HepG2 (cell line): Measurements from ENCODE around the gene SLC25A44. TPM values are rescaled to one million over a fixed set of nuclear protein-coding genes. Genes with fewer than 3 reads are reported as not detected.

Experiments used
- AKAP8 ChIP-seq: sonication (generic); formaldehyde crosslinking; IDR thresholded peaks from 2 replicates; pipeline ENCODE4 v1.5.1; 2020; ENCODE audit warnings: mild to moderate bottlenecking, missing genetic modification reagents
- GATA4 ChIP-seq: sonication (generic); IDR thresholded peaks from 2 replicates; pipeline ENCODE4 v1.6.1; 2016; ENCODE audit warnings: antibody characterized with exemption, low read depth, borderline replicate concordance
- HCFC1 ChIP-seq: fragments of 150-350 bp; IDR thresholded peaks from 2 replicates; pipeline ENCODE4 v1.6.1; 2014; ENCODE audit warnings: low read depth, low read length
- IRX3 ChIP-seq: sonication (generic); formaldehyde crosslinking; IDR thresholded peaks from 2 replicates; pipeline ENCODE4 v1.8.1; 2023; ENCODE audit warnings: mild to moderate bottlenecking, low read depth, missing genetic modification reagents, borderline replicate concordance
- MBD4 ChIP-seq: IDR thresholded peaks from 2 replicates; pipeline ENCODE4 v1.6.1; 2012; ENCODE audit warnings: low read length, inconsistent platforms, borderline replicate concordance
- NRL ChIP-seq: sonication (generic); formaldehyde crosslinking; IDR thresholded peaks from 2 replicates; pipeline ENCODE4 v1.5.0; 2020; ENCODE audit warnings: missing genetic modification reagents, mild to moderate bottlenecking, moderate library complexity, borderline replicate concordance
- PCBP2 ChIP-seq: fragments of 200-400 bp; formaldehyde crosslinking; optimal IDR thresholded peaks from 2 replicates; pipeline ENCODE3; 2018; ENCODE audit warnings: low read length, low read depth; ENCODE audit not compliant: poor library complexity, severe bottlenecking
- PHF21A ChIP-seq: sonication (generic); formaldehyde crosslinking; IDR thresholded peaks from 2 replicates; pipeline ENCODE4 v1.5.0; 2020; ENCODE audit warnings: mild to moderate bottlenecking, missing genetic modification reagents
- RBM22 ChIP-seq: fragments of 200-400 bp; formaldehyde crosslinking; optimal IDR thresholded peaks from 2 replicates; pipeline ENCODE3; 2017; ENCODE audit warnings: mild to moderate bottlenecking, low read length, moderate library complexity
- SETDB1 ChIP-seq: sonication (generic); formaldehyde crosslinking; IDR thresholded peaks from 2 replicates; pipeline ENCODE4 v1.5.1; 2020; ENCODE audit warnings: missing genetic modification reagents, mild to moderate bottlenecking, borderline replicate concordance
- SMARCE1 ChIP-seq: fragments of 450-650 bp; IDR thresholded peaks from 2 replicates; pipeline ENCODE4 v1.6.1; 2017; ENCODE audit warnings: borderline replicate concordance
- TGIF2 ChIP-seq: IDR thresholded peaks from 2 replicates; pipeline ENCODE4 v1.6.1; 2016; ENCODE audit warnings: control low read depth, missing compliant biosample characterization
- TMF1 ChIP-seq: sonication (generic); formaldehyde crosslinking; IDR thresholded peaks from 2 replicates; pipeline ENCODE4 v1.8.1; 2022; ENCODE audit warnings: low read depth, missing genetic modification reagents
- U2AF1 ChIP-seq: fragments of 200-400 bp; formaldehyde crosslinking; optimal IDR thresholded peaks from 2 replicates; pipeline ENCODE3; 2017; ENCODE audit warnings: mild to moderate bottlenecking, low read depth, low read length
- XRCC5 ChIP-seq: fragments of 200-400 bp; formaldehyde crosslinking; optimal IDR thresholded peaks from 2 replicates; pipeline ENCODE3; 2017; ENCODE audit warnings: mild to moderate bottlenecking, low read length
- ZFP36 ChIP-seq: fragments of 150-350 bp; IDR thresholded peaks from 2 replicates; pipeline ENCODE4 v1.6.1; 2018; ENCODE audit warnings: borderline replicate concordance, low read length, low read depth; ENCODE audit not compliant: partially characterized antibody
- ZNF143 ChIP-seq: sonication (generic); formaldehyde crosslinking; IDR thresholded peaks from 2 replicates; pipeline ENCODE4 v1.4.0; 2020; ENCODE audit warnings: missing genetic modification reagents
- ZNF260 ChIP-seq: sonication (generic); formaldehyde crosslinking; IDR thresholded peaks from 2 replicates; pipeline ENCODE4 v1.4.0; 2020; ENCODE audit warnings: missing genetic modification reagents, low read depth, mild to moderate bottlenecking, borderline replicate concordance
- ZNF3 ChIP-seq: IDR thresholded peaks from 2 replicates; pipeline ENCODE4 v1.7.0; 2017; ENCODE audit warnings: inconsistent platforms
- ZNF451 ChIP-seq: sonication (generic); formaldehyde crosslinking; IDR thresholded peaks from 2 replicates; pipeline ENCODE4 v1.5.0; 2020; ENCODE audit warnings: mild to moderate bottlenecking, missing genetic modification reagents
- ZNF547 ChIP-seq: sonication (generic); formaldehyde crosslinking; IDR thresholded peaks from 2 replicates; pipeline ENCODE4 v1.5.1; 2020; ENCODE audit warnings: mild to moderate bottlenecking, missing genetic modification reagents
- ZNF737 ChIP-seq: sonication (generic); formaldehyde crosslinking; IDR thresholded peaks from 2 replicates; pipeline ENCODE4 v1.5.0; 2020; ENCODE audit warnings: missing genetic modification reagents, mild to moderate bottlenecking, borderline replicate concordance
- polyA plus RNA-seq, 8 experiments: library from polyadenylated mRNA; depleted of rRNA in 3 of 8; stranded (reverse) in 7 of 8; unstranded in 1 of 8; fragments of >200 nt; fragmentation: Illumina TruSeq in 4 of 8; extraction: Trizol in 4 of 8; gene quantifications; 2 replicates each; pipeline versions ENCODE4 v1.2.1 to v1.2.3, GENCODE V29; 2011 to 2016; ENCODE audit warnings: low read depth in 4 of 8, missing spikeins in 1 of 8, mixed read lengths in 1 of 8; ENCODE audit not compliant: insufficient read depth in 1 of 8
- total RNA-seq, 5 experiments: library from RNA; depleted of rRNA; stranded (reverse); fragments of >200 nt; fragmentation: Illumina TruSeq; extraction: Trizol; gene quantifications; 2 replicates each; pipeline ENCODE4 v1.2.3, GENCODE V29; 2016; ENCODE audit warnings: low read depth in 1 of 5
- TF ChIP-seq, protein P1 (sequence below): sonication (generic); formaldehyde crosslinking; IDR thresholded peaks from 2 replicates; pipeline ENCODE4 v1.9.0; 2021; ENCODE audit warnings: missing genetic modification reagents, mild to moderate bottlenecking, borderline replicate concordance
- TF ChIP-seq, protein P2 (sequence below), 2 experiments: sonication (generic) in 1 of 2; formaldehyde crosslinking in 1 of 2; IDR thresholded peaks; 2 replicates each; pipeline versions ENCODE4 v1.4.0 to v1.6.1; 2018 to 2020; ENCODE audit warnings: missing genetic modification reagents in 2 of 2, borderline replicate concordance in 1 of 2, low read depth in 1 of 2, mild to moderate bottlenecking in 1 of 2, missing biosample characterization in 1 of 2
- TF ChIP-seq, protein P3 (sequence below): IDR thresholded peaks from 2 replicates; pipeline ENCODE4 v1.6.1; 2018; ENCODE audit warnings: missing genetic modification reagents
- TF ChIP-seq, protein P4 (sequence below): IDR thresholded peaks from 2 replicates; pipeline ENCODE4 v1.6.1; 2016; ENCODE audit warnings: control low read depth

SLC25A44 gene
- total and polyA plus RNA-seq, 2 of the 13 experiments (the other 11 are each of a cell fraction or from before 2014, with no cell fraction given) = 10.7 to 13.4 TPM

DNA sequence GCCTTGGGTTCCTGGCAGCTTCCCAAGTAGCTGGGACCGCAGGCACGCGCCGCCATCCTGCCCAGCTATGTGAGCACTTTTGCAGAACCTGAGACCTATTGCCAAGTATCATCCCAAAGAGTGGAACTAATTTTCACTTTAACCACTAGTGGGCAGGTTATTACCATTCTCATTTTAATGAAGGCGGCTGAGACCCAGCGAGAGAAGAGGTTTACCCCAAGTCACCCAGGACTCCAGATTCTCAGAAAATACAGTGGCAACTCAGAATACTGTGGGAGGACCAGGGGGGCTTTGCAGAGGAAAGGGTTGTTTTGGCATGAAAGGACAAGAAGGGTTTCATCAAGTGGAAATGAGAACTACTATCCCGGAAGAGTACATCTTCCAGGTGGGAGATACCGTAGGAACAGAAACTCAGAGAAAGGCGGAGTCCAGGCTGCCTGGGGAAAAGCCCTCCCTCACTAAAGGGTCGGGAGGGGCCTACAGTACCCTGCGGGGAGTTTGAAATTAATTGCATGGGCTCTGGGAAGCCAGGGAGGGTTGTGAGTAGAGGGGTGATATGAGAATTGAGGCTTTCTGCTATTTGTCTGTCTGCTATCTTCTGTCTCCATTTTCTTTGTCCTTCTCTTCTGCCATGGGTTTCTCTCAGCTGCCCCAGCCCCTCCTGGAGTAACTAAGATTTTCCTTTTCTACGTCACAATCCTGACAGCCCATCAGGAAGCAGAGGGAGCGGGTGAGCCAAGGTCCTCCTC is 47.7 kb upstream of the SLC25A44 start (continued):
- no peak for TF ChIP-seq ZNF737
- no peak for TF ChIP-seq TGIF2 (CRISPR knock-in tag)
- no peak for TF ChIP-seq U2AF1
- no peak for TF ChIP-seq NRL (CRISPR knock-in tag)
- TF ChIP-seq XRCC5 = peak; percentile 34
- TF ChIP-seq PHF21A (CRISPR knock-in tag) = 0 out of 2 replicates have a peak, but pooled peaks have one; percentile 34
- TF ChIP-seq, protein P1, sequence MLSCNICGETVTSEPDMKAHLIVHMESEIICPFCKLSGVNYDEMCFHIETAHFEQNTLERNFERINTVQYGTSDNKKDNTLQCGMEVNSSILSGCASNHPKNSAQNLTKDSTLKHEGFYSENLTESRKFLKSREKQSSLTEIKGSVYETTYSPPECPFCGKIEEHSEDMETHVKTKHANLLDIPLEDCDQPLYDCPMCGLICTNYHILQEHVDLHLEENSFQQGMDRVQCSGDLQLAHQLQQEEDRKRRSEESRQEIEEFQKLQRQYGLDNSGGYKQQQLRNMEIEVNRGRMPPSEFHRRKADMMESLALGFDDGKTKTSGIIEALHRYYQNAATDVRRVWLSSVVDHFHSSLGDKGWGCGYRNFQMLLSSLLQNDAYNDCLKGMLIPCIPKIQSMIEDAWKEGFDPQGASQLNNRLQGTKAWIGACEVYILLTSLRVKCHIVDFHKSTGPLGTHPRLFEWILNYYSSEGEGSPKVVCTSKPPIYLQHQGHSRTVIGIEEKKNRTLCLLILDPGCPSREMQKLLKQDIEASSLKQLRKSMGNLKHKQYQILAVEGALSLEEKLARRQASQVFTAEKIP (CRISPR knock-in tag) = no peak
- no peak for TF ChIP-seq HCFC1
- TF ChIP-seq, protein P2, sequence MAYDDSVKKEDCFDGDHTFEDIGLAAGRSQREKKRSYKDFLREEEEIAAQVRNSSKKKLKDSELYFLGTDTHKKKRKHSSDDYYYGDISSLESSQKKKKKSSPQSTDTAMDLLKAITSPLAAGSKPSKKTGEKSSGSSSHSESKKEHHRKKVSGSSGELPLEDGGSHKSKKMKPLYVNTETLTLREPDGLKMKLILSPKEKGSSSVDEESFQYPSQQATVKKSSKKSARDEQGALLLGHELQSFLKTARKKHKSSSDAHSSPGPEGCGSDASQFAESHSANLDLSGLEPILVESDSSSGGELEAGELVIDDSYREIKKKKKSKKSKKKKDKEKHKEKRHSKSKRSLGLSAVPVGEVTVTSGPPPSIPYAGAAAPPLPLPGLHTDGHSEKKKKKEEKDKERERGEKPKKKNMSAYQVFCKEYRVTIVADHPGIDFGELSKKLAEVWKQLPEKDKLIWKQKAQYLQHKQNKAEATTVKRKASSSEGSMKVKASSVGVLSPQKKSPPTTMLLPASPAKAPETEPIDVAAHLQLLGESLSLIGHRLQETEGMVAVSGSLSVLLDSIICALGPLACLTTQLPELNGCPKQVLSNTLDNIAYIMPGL (CRISPR knock-in tag; IDR thresholded peaks at IDR 0.05; ENCODE audit: borderline replicate concordance in 1 of 2, low read depth in 1 of 2) = peak; percentile 37 to 74; a peak in 2 of 4 replicates
- no peak for TF ChIP-seq AKAP8 (CRISPR knock-in tag)
- no peak for TF ChIP-seq TMF1 (CRISPR knock-in tag)
- TF ChIP-seq, protein P3, sequence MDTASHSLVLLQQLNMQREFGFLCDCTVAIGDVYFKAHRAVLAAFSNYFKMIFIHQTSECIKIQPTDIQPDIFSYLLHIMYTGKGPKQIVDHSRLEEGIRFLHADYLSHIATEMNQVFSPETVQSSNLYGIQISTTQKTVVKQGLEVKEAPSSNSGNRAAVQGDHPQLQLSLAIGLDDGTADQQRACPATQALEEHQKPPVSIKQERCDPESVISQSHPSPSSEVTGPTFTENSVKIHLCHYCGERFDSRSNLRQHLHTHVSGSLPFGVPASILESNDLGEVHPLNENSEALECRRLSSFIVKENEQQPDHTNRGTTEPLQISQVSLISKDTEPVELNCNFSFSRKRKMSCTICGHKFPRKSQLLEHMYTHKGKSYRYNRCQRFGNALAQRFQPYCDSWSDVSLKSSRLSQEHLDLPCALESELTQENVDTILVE = no peak
- TF ChIP-seq RBM22 = no peak
- no peak for TF ChIP-seq GATA4
- no peak for TF ChIP-seq PCBP2
- TF ChIP-seq MBD4 = no peak
- no peak for TF ChIP-seq SETDB1 (CRISPR knock-in tag)
- TF ChIP-seq ZNF3 (CRISPR knock-in tag) = no peak
- TF ChIP-seq, protein P4, sequence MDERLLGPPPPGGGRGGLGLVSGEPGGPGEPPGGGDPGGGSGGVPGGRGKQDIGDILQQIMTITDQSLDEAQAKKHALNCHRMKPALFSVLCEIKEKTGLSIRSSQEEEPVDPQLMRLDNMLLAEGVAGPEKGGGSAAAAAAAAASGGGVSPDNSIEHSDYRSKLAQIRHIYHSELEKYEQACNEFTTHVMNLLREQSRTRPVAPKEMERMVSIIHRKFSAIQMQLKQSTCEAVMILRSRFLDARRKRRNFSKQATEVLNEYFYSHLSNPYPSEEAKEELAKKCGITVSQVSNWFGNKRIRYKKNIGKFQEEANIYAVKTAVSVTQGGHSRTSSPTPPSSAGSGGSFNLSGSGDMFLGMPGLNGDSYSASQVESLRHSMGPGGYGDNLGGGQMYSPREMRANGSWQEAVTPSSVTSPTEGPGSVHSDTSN (CRISPR knock-in tag) = no peak
- TF ChIP-seq ZNF547 (CRISPR knock-in tag) = no peak
- TF ChIP-seq IRX3 = no peak
- no peak for TF ChIP-seq ZNF451 (CRISPR knock-in tag)
- no peak for TF ChIP-seq ZNF260 (CRISPR knock-in tag)
- no peak for TF ChIP-seq ZFP36
- TF ChIP-seq SMARCE1 = no peak
- TF ChIP-seq ZNF143 (CRISPR knock-in tag) = no peak
